T-helper 2 cell treated with Interferon-gamma antibody and Interleukin-4, amounts not matched to agents 5 μg/mL and 100 μg/mL, for 36 hours (primary cell): Measurements from ENCODE around the gene NT5C.

Experiments
- DNase-seq: peaks from one replicate; pipeline ENCODE4 v3.0.0; 2021; ENCODE audit warnings: low spot score
- H3K27ac Mint-ChIP-seq: one replicate; pipeline ENCODE4 v1.8.0; 2021; ENCODE audit warnings: mild to moderate bottlenecking, mixed read lengths
- H3K27me3 Mint-ChIP-seq: one replicate; pipeline ENCODE4 v1.8.0; 2021; ENCODE audit warnings: low read depth, mixed read lengths
- H3K36me3 Mint-ChIP-seq: one replicate; pipeline ENCODE4 v1.8.0; 2021; ENCODE audit warnings: low read depth, mixed read lengths
- H3K4me1 Mint-ChIP-seq: one replicate; pipeline ENCODE4 v1.8.0; 2021; ENCODE audit warnings: low read depth, mixed read lengths
- H3K4me3 Mint-ChIP-seq: one replicate; pipeline ENCODE4 v1.8.0; 2022; ENCODE audit warnings: mild to moderate bottlenecking, moderate library complexity, mixed read lengths
- H3K9me3 Mint-ChIP-seq: one replicate; pipeline ENCODE4 v1.8.0; 2021; ENCODE audit warnings: mixed read lengths

The NT5C gene

DNA sequence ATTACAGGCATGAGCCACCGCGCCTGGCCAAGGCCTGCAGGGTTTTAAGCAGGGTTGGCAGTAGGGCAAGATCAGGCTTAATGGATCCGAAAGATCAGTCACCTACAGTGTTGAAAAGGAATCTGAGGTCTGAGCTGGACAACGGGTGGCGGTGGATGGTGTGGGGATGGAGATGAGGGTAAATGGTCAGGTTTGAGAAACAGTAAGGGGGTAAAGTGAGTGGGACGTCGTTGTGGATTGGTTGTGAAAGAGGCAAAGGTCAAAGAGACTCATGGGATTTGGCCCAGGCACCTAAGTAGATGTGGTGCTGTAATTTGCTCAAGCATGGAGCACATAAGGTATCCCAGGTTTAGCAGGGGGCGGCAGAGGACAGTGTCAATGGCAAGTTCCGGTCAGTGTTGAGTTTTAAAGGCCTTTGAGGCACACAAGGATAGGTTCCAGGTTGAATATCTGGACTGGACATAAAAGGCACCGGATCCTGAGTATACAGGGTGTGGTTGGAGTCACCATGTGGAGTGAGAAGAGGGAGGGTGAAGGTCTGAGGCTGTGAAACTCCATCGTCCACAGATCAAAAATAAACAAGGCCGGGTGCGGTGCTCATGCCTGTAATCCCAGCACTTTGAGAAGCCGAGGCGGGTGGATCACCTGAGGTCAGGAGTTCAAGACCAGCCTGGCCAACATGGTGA is 44.9 kb downstream of the NT5C start:
- peak overlapping the region; percentile 17 for H3K27ac Mint-ChIP-seq
- peaks cover 2% of the 10 kb centered on the region for H3K36me3 Mint-ChIP-seq
- DNase-seq: no peak
- H3K9me3 Mint-ChIP-seq: no peaks in the 10 kb centered on the region
- H3K27me3 Mint-ChIP-seq: no peaks in the 10 kb centered on the region
- H3K4me1 Mint-ChIP-seq: peaks cover 33% of the 10 kb centered on the region
- H3K4me3 Mint-ChIP-seq: peak overlapping the region; percentile 79

DNA sequence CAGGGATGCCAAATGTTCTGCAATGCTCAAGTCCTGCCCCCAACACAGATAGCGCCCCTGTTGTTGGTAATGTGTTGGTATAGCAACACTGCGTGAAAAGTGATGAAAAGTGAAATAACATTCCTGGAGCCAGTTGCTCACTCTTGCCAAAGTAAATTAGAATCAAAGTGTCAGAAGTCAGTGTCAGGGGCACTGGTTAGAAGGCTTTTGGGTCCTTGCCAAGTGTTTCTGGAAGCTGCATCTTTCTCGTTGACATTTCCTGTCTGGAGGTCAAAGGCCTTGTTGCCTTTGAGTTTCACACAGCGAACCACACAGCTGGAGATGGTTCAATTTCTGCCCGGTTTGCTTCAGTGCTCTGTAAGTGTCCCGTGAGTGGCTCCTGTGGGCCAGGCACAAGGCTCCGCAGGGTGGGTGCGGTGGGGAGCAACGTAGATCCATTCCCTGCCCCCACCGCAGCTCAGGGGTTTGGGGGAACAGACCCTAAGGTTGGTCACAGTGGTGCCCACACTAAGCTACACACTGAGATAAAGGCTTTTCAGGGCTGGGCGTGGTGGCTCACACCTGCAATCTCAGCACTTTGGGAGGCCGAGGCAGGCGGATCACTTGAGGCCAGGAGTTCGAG is 47.4 kb downstream of the NT5C start:
- no peak overlapping the region for H3K27ac Mint-ChIP-seq

DNA sequence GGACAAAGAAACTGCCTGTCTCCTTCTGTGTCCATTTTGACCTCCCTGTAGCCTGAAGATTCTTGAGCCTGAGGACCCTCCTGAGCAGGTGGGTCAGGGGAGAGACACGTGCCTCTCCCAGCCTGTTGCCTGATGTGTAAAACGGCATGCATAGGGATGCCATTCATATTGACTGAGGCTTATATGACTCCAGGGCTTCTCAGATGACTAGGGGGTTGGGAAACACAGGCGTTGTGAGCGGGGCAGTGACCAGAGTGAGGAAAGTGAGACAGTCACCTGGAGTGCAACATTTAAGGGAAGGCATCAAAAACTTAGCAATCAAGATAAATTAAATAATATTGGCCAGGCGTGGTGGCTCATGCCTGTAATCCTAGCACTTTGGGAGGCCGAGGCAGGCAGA is 48.9 kb downstream of the NT5C start:
- H3K27me3 Mint-ChIP-seq: no peaks in the 10 kb centered on the region
- H3K36me3 Mint-ChIP-seq: no peaks in the 10 kb centered on the region
- no peak overlapping the region for H3K27ac Mint-ChIP-seq
- H3K4me1 Mint-ChIP-seq: peaks cover 21% of the 10 kb centered on the region
- H3K4me3 Mint-ChIP-seq: no peak overlapping the region
- no peak for DNase-seq
- H3K9me3 Mint-ChIP-seq: no peaks in the 10 kb centered on the region

More for the DNA sequence above, 47.4 kb downstream of the NT5C start:
- Mint-ChIP-seq H3K9me3 (no peaks in the 10 kb centered on the region), H3K4me3 (no peak overlapping the region), H3K4me1 (peaks cover 25% of the 10 kb centered on the region), H3K36me3 (no peaks in the 10 kb centered on the region), H3K27me3 (no peaks in the 10 kb centered on the region)
- no peak for DNase-seq

DNA sequence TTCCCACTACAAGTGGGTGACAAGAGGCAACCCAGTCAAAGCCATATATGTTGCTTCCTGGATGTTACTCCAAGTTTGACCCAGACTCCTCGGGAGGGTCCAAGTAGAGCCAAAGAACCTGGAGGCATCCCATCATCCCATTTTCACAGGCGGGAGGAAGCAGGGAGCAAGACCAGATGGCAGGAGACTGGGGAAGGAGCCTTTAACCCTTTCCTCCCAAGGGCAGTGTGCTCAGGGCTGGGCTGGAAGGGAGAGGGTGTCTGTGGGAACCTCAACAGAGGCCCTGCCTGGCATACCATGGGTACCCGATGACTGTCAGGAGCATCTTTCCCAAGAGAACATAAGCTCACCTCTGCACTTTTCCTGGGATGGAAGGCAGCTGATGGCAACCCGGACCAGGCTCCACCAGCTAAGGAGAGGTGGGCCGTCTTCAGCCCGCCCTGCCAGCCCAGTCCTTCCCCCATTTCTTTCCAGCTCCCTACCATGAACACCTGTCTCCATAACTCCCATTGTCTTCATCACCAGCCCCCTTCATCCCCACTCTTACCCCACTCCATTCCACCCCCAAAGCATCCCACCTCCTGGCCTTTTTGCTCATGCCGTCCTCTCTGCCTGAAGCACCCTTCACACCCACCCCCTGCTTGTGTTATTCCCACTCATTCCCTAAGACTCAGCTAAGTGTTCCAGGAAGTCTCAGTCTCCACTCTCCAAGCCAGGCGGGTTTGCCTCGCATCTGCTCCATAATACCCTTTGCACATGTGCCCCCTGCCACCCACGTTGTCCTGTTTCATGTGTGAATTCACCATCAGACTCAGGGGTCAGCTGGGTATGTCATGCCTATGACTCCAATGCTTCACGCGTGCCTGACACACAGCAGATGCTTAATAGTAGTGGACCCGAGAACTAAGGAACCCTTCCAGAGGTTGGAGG is 49.7 kb downstream of the NT5C start:
- H3K4me3 Mint-ChIP-seq: no peak overlapping the region
- H3K4me1 Mint-ChIP-seq: peaks cover 18% of the 10 kb centered on the region
- H3K27ac Mint-ChIP-seq: no peak overlapping the region

More for the DNA sequence above, 49.7 kb downstream of the NT5C start:
- Mint-ChIP-seq H3K36me3 (no peaks in the 10 kb centered on the region), H3K27me3 (no peaks in the 10 kb centered on the region), H3K9me3 (no peaks in the 10 kb centered on the region)
- DNase-seq: no peak
